Neutrophil (primary cell): ENCODE data around the gene PRPH2.

Experiments
- H3K27ac ChIP-seq: fragments of 200-600 bp; sonication (generic); 2 replicates; pipeline ENCODE4 v1.5.1; 2016; ENCODE audit warnings: mild to moderate bottlenecking, moderate library complexity
- H3K27me3 ChIP-seq: fragments of 200-600 bp; sonication (generic); 2 replicates; pipeline ENCODE4 v1.6.0; 2016; ENCODE audit warnings: mild to moderate bottlenecking
- H3K36me3 ChIP-seq: fragments of 200-600 bp; sonication (generic); 2 replicates; pipeline ENCODE4 v1.5.1; 2017
- H3K4me1 ChIP-seq, 2 experiments: fragments of 200-600 bp in 1 of 2; sonication (generic) in 1 of 2; 1 replicate in 1 of 2; 2 replicates in 1 of 2; pipeline versions ENCODE4 v1.5.1 to v1.6.1; 2013 to 2016; ENCODE audit warnings: low read depth in 1 of 2, low read length in 1 of 2, mild to moderate bottlenecking in 1 of 2, moderate library complexity in 1 of 2; ENCODE audit not compliant: control insufficient read depth in 1 of 2, insufficient read depth in 1 of 2
- H3K4me3 ChIP-seq, 2 experiments: fragments of 200-600 bp in 1 of 2; sonication (generic) in 1 of 2; 1 replicate in 1 of 2; 2 replicates in 1 of 2; pipeline ENCODE4 v1.5.1; 2013 to 2016; ENCODE audit warnings: low read depth in 1 of 2, low read length in 1 of 2, mild to moderate bottlenecking in 1 of 2, moderate library complexity in 1 of 2
- H3K9me3 ChIP-seq: fragments of 200-600 bp; sonication (generic); 2 replicates; pipeline ENCODE4 v1.5.1; 2016
- TF ChIP-seq, protein P1 (sequence below): fragments of 200-600 bp; sonication (generic); IDR thresholded peaks from 2 replicates; pipeline ENCODE4 v1.5.1; 2016; ENCODE audit warnings: antibody characterized with exemption

The PRPH2 gene

DNA sequence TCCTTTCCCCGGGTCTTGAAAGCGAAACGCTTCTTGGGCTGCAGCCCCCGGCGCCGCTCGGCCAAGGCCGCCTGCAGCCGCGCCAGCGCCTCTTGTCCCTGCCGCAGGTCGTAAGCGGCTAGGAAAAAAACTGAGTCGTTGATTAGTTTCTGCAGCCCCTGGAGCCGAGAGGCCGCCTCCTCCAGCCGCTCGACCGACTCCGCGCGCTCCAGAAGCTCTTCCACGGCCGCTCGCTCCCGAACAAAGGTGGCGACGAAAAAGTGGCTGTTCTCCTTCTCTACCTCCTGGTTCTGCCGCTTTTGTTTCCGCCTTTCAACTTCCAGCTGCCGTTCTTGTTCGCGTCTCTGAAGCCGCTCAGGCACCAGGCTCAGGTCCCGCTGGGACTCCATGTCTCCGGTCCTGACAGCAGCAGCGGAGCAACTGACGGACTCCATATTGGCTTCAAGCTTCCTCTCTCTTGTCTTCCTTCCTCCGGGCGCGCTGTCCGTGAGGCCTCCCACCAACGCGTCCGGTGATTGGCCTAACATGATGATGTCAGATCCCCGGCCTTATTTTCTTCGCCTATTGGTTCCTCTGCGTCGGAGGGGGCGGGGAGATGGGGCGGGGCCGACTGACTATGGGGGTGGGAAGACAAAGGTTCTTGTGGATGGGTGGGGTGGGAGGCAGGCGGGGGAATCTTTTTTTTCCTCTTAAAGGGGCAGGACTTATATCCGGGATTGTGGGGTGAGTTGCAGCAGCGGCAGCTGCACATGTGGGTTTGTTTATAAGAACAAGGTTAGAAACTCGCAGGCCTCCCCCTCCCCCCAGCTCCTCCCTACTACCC is 23.5 kb upstream of the PRPH2 start, which contains the start of gene TBCC:
Gene TBCC, minus strand, starts transcription at position 464 of the 823 bp plus-strand sequence. Its CDS starts 30 bp downstream, at position 434.
- H3K9me3 ChIP-seq, result no peaks in the 10 kb centered on the region
- H3K36me3 ChIP-seq, result no peaks in the 10 kb centered on the region
- H3K4me1 ChIP-seq, result peaks cover 29 to 30% of the 10 kb centered on the region in 2 experiments
- H3K27ac ChIP-seq, result peak within 1 kb of the TSS; percentile 91
- H3K4me3 ChIP-seq, result peak within 1 kb of the TSS; percentile 97 to 100
- no peaks in the 10 kb centered on the region for H3K27me3 ChIP-seq
- TF ChIP-seq, protein P1, sequence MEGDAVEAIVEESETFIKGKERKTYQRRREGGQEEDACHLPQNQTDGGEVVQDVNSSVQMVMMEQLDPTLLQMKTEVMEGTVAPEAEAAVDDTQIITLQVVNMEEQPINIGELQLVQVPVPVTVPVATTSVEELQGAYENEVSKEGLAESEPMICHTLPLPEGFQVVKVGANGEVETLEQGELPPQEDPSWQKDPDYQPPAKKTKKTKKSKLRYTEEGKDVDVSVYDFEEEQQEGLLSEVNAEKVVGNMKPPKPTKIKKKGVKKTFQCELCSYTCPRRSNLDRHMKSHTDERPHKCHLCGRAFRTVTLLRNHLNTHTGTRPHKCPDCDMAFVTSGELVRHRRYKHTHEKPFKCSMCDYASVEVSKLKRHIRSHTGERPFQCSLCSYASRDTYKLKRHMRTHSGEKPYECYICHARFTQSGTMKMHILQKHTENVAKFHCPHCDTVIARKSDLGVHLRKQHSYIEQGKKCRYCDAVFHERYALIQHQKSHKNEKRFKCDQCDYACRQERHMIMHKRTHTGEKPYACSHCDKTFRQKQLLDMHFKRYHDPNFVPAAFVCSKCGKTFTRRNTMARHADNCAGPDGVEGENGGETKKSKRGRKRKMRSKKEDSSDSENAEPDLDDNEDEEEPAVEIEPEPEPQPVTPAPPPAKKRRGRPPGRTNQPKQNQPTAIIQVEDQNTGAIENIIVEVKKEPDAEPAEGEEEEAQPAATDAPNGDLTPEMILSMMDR, result peak; percentile 15

DNA sequence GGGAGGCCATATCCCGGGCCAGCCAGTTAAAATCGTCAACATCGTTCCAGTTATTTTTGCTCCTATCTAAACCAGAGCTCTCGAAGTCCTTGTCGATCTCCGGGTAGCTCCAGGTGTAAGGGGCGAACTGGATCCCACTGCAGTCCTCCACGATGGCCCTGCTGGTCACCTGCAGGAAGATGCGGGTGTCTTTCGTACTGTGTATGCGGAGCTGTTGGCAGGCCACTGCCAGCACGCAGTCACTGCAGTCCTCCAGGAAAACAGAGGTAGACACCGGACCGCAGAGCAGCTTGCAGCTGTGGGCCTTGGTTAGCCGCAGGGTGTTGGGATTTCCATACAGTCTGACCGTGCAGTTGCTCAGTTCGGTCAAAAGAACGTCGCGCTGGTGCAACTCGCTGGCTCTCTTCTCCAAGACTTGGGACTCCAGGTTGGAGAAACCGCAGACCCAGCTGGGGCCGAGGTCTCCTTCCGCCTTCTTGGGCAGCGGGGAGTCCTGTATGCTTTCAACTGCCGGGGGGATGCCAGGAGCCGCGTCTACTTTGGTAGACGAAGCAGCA is 22.8 kb upstream of the PRPH2 start:
- Histone ChIP-seq H3K27me3 (no peaks in the 10 kb centered on the region), H3K36me3 (no peaks in the 10 kb centered on the region), H3K27ac (peak overlapping the region; percentile 91), H3K4me3 (peak overlapping the region; percentile 97 to 100), H3K9me3 (no peaks in the 10 kb centered on the region), H3K4me1 (peaks cover 29 to 30% of the 10 kb centered on the region in 2 experiments)
- TF ChIP-seq, protein P1, result no peak

DNA sequence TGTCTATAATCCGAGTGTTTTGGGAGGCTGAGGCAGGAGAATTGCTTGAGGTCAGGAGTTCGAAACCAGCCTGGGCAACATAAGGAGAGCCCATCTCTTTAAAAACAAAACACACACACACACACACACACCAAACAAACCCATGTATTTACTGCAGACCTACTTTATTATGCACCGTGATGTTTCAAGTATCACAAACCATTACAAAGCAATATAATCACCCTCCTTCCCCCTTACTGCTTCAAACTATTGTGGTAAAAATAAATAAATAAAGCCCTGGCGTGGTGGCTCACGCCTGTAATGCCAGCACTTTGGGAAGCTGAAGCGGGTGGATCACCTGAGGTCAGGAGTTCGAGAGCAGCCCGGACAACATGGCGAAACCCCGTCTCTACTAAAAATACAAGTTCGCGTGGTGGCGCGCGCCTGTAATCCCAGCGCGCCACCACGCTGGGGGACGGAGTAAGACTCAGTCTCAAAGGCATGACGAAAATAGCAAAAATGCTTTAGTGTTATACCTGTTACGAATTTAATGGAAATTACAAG is 22.0 kb upstream of the PRPH2 start:
- no peaks in the 10 kb centered on the region for H3K9me3 ChIP-seq
- H3K27me3 ChIP-seq, result no peaks in the 10 kb centered on the region
- TF ChIP-seq, protein P1, result no peak
- peaks cover 29 to 30% of the 10 kb centered on the region in 2 experiments for H3K4me1 ChIP-seq
- peak overlapping the region; percentile 91 for H3K27ac ChIP-seq
- peak overlapping the region; percentile 97 to 100 for H3K4me3 ChIP-seq
- no peaks in the 10 kb centered on the region for H3K36me3 ChIP-seq

DNA sequence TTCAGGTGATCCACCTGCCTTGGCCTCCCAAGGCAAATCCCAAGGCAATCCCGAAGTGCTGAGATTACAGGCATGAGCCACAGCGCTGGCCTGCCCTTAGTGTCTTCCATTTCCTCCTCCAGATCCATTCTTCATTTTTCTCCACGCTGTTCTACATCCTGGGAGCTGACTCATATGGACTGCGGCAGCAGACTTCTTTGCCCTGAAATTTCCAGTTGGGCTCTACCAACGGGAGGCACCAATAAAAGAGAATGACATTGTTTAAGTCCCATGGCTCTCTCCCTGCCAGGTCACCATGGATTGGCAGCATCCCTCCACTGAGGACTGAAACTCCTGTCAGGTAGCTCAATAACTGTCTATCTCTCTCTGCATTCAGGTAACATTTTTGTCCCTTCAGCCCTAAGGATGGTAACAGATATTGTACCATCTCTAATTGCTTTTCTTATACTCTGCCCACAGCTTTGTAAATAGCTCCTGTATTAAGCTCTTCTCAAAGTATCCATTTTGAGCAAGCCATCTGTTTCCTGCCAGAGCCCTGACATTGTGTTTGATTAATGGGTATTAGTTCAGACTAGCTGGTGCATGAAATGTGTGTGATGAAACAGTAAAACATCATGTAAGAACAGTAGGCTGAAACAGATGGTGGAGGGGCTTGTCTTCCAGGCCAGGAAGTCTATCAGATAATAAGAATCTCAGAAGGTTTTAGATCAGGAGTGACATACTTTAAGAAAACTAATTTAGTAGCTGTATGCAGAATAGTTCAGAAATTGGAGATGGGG is 19.9 kb upstream of the PRPH2 start:
- no peaks in the 10 kb centered on the region for H3K36me3 ChIP-seq
- H3K27me3 ChIP-seq, result peaks cover 16% of the 10 kb centered on the region
- H3K9me3 ChIP-seq, result no peaks in the 10 kb centered on the region
- no peak overlapping the region for H3K4me3 ChIP-seq
- H3K4me1 ChIP-seq, result peaks cover 20 to 24% of the 10 kb centered on the region in 2 experiments
- TF ChIP-seq, protein P1, result no peak
- peak overlapping the region; percentile 9 for H3K27ac ChIP-seq

DNA sequence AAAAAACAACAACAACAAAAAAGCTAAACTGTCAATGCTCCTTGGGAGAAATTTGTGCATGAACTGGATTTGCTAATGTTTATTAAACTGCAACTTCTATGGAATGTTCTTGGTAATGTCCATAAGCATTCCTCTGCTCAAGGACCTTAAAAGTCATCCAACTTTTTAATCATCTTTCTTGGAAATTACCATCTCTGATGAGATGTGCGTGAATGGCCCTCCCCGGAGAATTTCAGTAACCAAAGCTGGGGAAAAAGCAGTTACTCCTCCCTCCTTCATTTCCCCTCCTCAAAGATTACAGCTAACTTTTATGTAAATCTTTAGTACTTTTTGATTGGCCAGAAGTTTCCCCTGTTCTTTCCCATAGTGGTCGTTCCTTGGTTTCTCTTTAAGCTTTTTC is 18.3 kb upstream of the PRPH2 start:
- Histone ChIP-seq H3K9me3 (no peaks in the 10 kb centered on the region), H3K4me3 (no peak overlapping the region), H3K4me1 (peaks cover 16 to 24% of the 10 kb centered on the region in 2 experiments), H3K27me3 (peaks cover 16% of the 10 kb centered on the region), H3K36me3 (no peaks in the 10 kb centered on the region), H3K27ac (no peak overlapping the region)
- TF ChIP-seq, protein P1, result no peak
